ENCODE measurements around the gene TTC27. TPM values are rescaled to one million over a fixed set of nuclear protein-coding genes. Genes with fewer than 3 reads are reported as not detected.

The TTC27 gene
- total RNA-seq, 2 donors from 2014 or later = 11.9 to 23.2 TPM

DNA sequence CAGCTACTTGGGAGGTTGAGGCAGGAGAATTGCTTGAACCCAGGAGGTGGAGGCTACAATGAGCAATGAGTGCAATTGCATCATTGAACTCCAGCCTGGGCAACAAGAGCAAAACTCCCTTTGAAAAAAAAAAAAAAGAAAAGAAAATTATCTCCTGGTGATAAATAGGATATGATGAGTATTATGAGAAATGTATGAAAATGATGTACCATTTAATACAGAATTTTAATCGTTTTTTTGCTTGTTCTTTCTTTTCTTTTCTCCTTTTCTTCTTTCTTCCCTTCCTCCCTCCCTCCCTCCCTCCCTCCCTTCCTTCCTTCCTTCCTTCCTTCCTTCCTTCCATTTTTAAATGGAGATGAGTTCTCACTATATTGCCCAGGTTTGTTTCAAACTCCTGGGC, 40.4 kb downstream of the TTC27 start:
- no peak for ATAC-seq (ENCODE audit: insufficient number of reproducible peaks, low FRiP score, low read depth)
- no peak for DNase-seq (ENCODE audit: low spot score)
- peaks cover under 1% of the 10 kb centered on the region for H3K36me3 ChIP-seq
- no peaks in the 10 kb centered on the region for H3K27me3 ChIP-seq (replicated peaks; ENCODE audit: insufficient read depth)
- H3K27ac ChIP-seq = no peak overlapping the region
- H3K4me3 ChIP-seq = no peak overlapping the region
- H3K9me3 ChIP-seq = no peaks in the 10 kb centered on the region
- H3K4me1 ChIP-seq (ENCODE audit: control insufficient read depth in 1 of 2, low read depth in 2 of 2) = no peaks in the 10 kb centered on the region
- TF ChIP-seq, protein P1, sequence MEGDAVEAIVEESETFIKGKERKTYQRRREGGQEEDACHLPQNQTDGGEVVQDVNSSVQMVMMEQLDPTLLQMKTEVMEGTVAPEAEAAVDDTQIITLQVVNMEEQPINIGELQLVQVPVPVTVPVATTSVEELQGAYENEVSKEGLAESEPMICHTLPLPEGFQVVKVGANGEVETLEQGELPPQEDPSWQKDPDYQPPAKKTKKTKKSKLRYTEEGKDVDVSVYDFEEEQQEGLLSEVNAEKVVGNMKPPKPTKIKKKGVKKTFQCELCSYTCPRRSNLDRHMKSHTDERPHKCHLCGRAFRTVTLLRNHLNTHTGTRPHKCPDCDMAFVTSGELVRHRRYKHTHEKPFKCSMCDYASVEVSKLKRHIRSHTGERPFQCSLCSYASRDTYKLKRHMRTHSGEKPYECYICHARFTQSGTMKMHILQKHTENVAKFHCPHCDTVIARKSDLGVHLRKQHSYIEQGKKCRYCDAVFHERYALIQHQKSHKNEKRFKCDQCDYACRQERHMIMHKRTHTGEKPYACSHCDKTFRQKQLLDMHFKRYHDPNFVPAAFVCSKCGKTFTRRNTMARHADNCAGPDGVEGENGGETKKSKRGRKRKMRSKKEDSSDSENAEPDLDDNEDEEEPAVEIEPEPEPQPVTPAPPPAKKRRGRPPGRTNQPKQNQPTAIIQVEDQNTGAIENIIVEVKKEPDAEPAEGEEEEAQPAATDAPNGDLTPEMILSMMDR (IDR thresholded peaks at IDR 0.05) = no peak

DNA sequence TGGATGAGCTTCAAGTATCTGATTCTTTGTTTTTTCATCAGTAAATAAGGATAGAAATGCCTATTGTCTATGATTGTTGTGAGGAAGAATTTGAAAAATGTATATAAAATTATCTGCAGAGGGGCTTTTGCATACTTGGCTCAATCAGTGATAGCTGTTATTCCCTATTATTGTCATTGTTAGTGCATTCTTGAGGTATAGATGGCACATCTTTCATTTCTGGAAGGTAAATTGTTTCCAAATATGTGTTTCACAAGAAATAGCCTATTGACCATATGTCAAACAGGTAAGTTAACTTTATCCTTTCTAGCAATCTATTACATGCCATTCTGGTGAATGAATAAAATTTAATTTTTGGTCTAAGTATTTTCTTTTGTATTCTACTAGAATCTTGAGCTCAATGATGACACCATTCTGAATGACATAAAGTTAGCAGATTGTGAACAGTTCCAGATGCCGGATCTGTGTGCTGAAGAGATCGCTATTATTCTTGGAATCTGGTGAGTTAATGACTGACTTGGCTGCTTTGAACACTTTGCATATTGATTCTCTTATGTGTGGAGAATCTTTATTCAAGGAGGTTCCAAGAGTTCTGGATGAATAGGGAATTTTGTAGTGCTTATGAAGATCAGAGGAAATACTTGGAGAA, 44.2 kb downstream of the TTC27 start:
- TF ChIP-seq, protein P1 (IDR thresholded peaks at IDR 0.05) = no peak
- H3K36me3 ChIP-seq = peaks cover 5% of the 10 kb centered on the region
- no peak for ATAC-seq (ENCODE audit: insufficient number of reproducible peaks, low FRiP score, low read depth)
- H3K27ac ChIP-seq = no peak overlapping the region
- no peaks in the 10 kb centered on the region for H3K9me3 ChIP-seq
- no peak for DNase-seq (ENCODE audit: low spot score)
- no peaks in the 10 kb centered on the region for H3K4me1 ChIP-seq (ENCODE audit: control insufficient read depth in 1 of 2, low read depth in 2 of 2)
- H3K27me3 ChIP-seq (replicated peaks; ENCODE audit: insufficient read depth) = no peaks in the 10 kb centered on the region
- H3K4me3 ChIP-seq = no peak overlapping the region

DNA sequence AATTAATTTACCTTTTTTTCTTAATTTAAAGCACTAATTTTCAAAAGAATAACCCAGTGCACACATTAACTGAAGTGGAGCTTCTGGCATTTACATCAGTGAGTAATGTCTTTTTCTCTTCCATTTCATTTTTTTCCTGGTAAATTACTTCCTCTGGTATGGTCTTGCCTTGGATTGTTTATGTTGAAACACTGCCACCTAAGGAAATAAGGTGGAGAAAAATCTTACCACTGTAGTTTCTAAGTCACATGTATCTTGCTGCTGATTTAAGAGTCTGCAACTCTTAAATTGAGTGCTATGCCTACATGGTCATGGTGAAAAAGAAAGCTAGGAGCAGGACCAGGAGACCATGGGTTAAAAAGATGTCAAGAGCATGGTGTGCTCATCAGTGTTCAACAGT, 51.0 kb downstream of the TTC27 start:
- Histone ChIP-seq H3K27me3 (replicated peaks; ENCODE audit: insufficient read depth) (no peaks in the 10 kb centered on the region), H3K4me1 (ENCODE audit: control insufficient read depth in 1 of 2, low read depth in 2 of 2) (peaks cover 10 to 21% of the 10 kb centered on the region in 2 donors), H3K4me3 (no peak overlapping the region), H3K9me3 (no peaks in the 10 kb centered on the region), H3K36me3 (no peaks in the 10 kb centered on the region), H3K27ac (peak overlapping the region in 1 of 2 donors; percentile 16)
- TF ChIP-seq, protein P1 (IDR thresholded peaks at IDR 0.05) = no peak
- DNase-seq (ENCODE audit: low spot score) (no peak), ATAC-seq (ENCODE audit: insufficient number of reproducible peaks, low FRiP score, low read depth) (no peak)

DNA sequence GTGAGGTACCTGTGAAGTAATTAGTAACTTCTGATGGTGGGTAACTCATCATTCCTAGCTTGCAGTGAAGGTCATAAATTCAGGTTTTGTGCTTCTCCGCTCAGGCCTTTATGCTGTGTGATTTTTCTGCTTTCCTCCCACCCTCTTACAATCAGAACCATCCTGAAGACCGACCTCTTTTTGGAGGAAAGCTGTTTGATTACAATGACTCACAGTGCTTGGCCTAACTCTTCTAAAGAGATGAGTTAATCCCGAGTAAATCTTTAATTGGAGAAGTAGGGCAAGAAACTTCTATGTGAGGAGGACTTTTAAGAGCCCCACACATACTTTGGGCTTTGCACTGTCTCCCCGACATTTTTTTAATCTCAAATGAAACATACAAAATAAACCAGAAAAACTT, 53.1 kb downstream of the TTC27 start:
- ATAC-seq (ENCODE audit: insufficient number of reproducible peaks, low FRiP score, low read depth) (no peak), DNase-seq (ENCODE audit: low spot score) (no peak)
- Histone ChIP-seq H3K4me3 (no peak overlapping the region), H3K27me3 (replicated peaks; ENCODE audit: insufficient read depth) (no peaks in the 10 kb centered on the region), H3K27ac (no peak overlapping the region), H3K36me3 (no peaks in the 10 kb centered on the region), H3K4me1 (ENCODE audit: control insufficient read depth in 1 of 2, low read depth in 2 of 2) (peaks cover 10 to 21% of the 10 kb centered on the region in 2 donors), H3K9me3 (no peaks in the 10 kb centered on the region)
- TF ChIP-seq, protein P1 (IDR thresholded peaks at IDR 0.05) = no peak

DNA sequence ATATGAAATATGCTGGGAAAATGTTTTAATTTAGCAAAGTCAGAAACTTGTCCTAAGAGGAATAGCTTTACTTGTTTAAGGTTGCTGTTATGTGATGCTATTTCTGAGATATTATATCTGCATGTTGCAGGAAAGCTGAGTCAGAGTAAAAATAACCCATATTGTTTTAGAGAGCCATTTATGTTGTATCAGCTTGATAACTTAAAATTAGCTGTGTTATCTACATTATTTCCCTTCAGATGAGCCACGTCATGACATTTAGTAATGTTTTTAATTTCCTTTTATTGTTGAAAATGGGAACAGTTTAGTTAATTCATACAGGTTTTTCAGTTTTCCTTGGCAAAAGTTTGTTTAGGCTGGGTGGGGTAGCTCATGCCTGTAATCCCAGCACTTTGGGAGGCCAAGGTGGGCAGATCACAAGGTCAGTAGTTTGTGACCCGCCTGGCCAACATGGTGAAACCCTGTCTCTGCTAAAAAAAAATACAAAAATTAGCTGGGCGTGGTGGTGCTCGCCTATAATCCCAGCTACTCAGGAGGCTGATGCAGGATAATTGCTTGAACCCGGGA, 55.8 kb downstream of the TTC27 start:
- DNase-seq (ENCODE audit: low spot score) (no peak), ATAC-seq (ENCODE audit: insufficient number of reproducible peaks, low FRiP score, low read depth) (no peak)
- no peaks in the 10 kb centered on the region for H3K27me3 ChIP-seq (replicated peaks; ENCODE audit: insufficient read depth)
- peaks cover 10 to 19% of the 10 kb centered on the region in 2 donors for H3K4me1 ChIP-seq (ENCODE audit: control insufficient read depth in 1 of 2, low read depth in 2 of 2)
- H3K27ac ChIP-seq = no peak overlapping the region
- TF ChIP-seq, protein P1 (IDR thresholded peaks at IDR 0.05) = no peak
- no peak overlapping the region for H3K4me3 ChIP-seq
- H3K9me3 ChIP-seq = no peaks in the 10 kb centered on the region
- no peaks in the 10 kb centered on the region for H3K36me3 ChIP-seq

All from thoracic aorta (tissue), 2 donors.